Stimulated activated CD8-positive, alpha-beta memory T cell treated with anti-CD3 and anti-CD28 coated beads, Interleukin-15, amount 100 ng/mL, for 1 hour (primary cell): ENCODE data around the gene SSR4.

Source experiments
- DNase-seq: peaks from one replicate; pipeline ENCODE4 v3.0.0-alpha.2; 2020; ENCODE audit warnings: low read depth

SSR4 gene

DNA sequence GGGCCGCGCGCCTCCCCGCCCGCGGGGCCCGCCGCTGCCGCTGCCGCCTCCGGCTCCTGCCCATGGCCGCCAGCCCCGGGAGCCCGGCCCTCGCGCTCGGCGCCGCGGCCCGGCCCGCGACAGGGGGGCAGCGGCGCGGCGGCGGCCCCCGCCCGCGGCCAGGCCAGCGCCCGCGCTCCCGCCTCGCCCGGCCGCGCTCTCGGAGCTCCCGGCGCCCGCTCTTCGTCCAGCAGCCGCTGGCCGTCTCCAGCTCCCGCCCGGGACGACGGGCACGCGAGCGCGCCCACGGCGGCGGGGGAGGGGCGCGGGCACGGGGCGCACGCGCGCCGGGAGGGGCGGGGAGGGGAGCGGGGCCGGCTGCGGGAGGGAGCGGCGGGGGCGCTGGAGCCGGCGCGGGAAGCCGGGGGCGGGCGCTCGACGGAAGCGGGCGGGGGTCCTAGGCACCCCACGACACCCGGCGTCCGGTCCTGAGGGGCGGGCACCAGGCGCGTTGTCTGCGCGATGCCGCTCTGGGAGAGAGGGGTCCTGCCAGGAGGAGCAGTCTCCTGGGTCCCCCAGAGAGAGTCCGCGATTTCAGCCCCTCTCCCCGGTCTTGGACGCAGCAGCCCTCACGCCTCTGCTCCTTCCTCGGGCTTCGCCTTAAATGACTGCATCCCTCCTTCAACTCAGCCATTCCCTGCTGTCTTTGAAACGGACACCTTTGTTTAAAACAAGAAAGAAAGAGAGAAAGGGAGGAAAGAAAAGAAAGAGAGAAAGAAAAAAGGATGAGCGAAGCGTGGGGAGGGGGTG lies 36.4 kb downstream of the SSR4 start:
- DNase-seq, result no peak

DNA sequence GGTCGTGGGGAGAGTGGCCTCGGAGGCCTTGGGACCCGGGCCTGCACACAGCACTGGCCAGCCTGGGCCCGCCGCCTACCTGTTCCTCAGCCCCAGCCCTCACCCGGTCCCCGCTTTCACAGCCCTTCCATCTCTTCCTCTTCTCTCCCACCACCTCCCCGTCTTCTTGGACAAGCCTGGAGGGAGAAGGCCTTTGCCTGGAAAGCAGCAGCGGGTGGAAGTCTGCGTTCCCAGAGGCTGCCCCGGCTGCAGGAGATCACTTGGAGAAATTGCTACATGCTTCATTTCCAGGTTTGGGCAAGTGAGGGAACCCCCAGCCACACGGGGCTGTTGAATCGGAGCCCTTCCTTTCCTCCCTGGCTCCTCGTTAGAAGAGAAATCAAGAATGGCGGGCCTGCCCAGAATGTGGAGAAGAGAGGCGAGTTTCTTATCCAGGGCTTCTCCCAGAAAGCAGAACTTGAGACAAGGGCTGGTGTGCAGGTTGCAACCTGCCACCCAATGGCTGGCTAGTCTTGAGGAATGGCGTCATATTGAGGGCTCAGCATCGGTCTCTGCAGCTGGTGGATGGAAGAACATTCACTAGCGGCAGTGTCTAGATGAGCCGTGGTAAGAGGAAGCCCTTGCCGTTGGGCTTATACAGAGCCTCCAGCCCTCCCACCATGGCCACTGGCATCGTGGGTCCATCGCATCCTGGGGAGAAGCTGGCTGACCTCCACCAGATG lies 37.1 kb downstream of the SSR4 start:
- no peak for DNase-seq

DNA sequence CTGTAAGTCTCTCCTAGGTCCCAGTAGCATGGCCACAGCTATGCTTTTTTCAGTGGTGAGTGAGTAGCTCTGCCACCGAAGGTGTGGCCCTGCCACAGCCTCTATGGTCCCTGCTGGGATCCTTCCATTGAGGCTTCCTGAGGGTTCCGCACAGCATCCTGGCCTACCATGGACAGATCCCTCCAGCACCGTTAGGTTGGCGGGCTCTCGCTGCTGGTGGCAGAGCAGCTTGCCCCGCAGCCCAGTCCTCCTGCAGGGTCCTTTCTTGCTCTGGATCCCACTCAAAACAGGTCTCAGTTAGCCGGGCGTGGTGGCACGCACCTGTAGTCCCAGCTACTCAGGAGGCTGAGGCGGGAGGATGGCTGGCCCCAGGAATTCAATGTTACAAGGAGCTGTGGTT lies 38.3 kb downstream of the SSR4 start:
- DNase-seq, result no peak

DNA sequence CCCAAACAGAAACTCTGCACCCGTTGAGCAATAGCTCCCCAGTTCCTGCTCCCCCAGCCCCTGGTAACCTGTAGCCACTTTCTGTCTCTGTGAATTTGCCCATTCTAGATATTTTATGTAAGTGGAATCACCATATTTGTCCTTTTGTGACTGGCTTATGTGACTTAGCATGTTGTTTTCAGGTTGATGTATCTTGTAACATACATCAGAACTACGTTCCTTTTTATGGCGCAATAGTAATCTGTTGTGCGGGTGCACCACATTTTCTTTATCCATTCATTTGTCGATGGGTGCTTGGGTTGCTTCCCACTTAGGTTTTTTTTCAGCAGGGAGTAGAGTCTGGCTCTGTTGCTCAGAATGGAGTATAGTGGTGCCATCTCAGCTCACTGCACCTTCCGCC lies 42.5 kb downstream of the SSR4 start:
- DNase-seq, result no peak

DNA sequence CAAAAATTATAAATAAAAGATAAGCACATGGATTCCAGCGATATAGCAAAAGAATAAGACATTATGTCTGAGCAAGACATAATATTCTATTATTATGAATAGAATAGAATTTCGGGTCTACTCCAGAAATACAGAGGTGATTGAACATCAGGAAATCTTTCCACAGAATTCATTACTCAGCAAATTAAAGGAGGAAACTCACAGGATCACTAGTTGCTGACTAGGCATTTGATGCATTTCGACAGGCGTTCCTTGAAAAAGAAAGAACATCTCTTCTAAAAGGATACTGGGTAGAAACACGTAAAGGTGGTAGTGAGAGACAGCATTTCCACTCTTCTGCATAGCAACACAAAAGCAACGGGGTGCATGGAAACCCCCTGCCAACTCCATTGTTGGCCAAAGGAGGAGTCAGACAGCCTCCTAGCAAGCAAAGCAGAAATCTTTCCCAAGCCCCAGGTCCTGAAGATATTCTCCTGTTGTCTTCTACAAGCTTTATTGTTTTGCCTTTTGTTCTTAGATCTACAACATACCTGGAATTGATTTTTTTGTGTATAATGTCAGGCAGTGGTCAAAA lies 50.1 kb downstream of the SSR4 start:
- DNase-seq, result no peak

DNA sequence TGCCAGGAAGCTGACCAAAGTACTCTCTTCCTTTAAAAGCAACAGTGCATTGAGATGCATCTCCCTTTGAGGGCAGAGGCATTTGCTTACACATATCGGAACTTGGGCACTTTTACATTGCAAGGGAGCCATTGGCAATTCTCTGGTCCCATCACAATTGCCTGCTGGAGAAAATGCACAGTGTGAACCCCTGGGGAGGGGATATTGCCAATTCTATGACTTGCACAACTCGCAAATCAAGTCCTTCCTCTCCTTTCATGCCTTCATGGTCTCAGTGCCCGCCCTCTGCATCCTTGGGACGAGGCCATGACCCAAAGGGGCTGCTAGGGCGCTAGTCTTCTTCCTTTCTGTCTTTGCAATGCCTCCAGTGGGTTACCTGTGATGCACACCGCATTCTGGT lies 50.7 kb downstream of the SSR4 start:
- no peak for DNase-seq

DNA sequence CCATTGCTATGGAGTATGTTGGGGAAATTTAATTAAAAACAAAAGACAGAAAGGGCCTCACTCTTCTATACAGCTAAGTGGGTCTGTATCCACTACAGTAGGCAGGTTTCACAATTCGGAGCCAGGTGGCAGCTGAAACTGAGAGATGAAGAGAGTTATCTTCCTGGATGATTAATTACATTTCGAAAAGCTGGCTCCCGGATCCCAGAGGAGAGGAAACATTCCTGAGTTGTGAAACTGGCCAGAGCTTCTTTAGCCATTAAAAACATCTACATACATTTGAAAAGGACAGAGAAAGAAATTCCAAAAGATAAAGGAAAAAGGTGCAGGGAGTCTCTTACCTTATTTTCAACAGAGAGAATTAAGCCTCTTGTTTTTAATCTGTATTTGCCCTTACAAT lies 51.4 kb downstream of the SSR4 start:
- no peak for DNase-seq
